HG03342 (cell line): ENCODE data around the gene EIF2D.

Source experiments
- ATAC-seq: cut with Tn5 transposase; IDR thresholded peaks from one replicate; pipeline ENCODE4 v1.9.1; 2021; ENCODE audit warnings: mild to moderate bottlenecking, moderate library complexity; ENCODE audit not compliant: unreplicated experiment

EIF2D gene

DNA sequence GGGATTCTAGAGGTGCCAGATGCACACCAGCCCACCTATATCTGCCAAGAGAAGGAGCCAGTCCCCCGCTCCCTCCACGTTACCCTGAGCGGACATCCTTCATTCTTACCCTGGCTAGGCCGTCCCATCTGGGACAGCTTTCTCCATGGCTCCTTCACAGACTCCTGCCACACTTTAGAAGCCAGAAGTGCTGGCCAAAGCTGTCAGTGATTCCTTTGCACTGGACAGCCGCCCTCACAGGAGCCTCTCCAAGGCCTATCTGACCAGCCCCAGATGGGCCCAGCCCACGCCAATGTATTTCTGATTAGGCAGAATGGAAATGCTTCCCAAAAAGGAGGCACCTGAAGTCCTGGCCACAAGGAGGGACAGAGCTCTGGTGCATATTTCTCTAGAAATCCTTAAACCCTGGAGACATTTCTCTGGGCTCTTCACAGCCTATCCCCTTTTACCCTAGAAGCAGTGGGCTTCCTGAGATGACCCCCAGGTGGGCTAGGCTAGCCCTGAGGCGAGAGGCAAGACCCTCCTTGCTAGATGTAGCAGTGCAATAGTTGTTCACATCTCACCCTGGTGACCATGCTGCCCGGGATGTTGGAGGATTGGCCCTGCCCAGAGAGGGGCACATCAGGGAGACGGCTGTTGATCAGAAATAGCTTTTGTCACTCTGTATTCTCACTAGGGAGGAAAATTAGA is 60.8 kb downstream of the EIF2D start:
- no peak for ATAC-seq

DNA sequence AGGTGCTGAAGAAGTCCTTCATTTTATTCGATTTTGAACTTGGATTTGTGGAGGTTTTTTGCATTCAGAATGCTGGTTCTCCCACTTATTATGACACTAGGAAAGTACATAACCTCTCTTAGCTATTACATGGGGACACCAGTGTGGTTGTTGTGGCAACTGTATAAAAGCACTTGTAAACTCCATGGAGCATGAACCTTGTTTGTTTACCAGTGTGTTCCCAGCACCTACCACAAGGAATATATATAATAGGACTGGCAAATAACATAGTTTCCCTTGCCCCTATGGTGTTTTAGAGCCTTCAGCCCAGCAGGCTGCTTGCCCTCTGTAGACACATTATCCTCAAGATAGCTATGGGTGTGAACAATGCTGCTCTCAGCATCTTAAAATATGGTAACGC is 61.8 kb downstream of the EIF2D start:
- ATAC-seq, result no peak

DNA sequence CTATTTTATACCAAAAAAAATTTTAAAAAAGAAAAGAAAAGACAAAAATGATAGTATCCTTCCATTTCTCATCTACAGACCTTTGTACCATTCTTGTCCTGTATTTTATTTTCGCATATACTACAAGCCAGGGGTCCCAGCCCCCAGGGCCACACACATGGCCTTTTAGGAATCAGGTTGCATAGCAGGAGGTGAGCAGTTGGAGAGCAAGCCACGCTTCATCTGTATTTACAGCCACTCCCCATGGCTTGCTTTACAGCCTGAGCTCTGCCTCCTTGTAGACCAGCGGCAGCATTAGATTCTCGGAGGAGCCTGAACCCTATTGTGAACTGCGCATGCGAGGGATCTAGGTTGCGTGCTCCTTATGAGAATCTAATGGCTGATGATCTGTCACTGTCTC is 65.2 kb downstream of the EIF2D start:
- ATAC-seq, result no peak

- no peak for ATAC-seq
Measured at GRCh38 chr1:206545351-206545750, 66.9 kb downstream of the EIF2D start.

DNA sequence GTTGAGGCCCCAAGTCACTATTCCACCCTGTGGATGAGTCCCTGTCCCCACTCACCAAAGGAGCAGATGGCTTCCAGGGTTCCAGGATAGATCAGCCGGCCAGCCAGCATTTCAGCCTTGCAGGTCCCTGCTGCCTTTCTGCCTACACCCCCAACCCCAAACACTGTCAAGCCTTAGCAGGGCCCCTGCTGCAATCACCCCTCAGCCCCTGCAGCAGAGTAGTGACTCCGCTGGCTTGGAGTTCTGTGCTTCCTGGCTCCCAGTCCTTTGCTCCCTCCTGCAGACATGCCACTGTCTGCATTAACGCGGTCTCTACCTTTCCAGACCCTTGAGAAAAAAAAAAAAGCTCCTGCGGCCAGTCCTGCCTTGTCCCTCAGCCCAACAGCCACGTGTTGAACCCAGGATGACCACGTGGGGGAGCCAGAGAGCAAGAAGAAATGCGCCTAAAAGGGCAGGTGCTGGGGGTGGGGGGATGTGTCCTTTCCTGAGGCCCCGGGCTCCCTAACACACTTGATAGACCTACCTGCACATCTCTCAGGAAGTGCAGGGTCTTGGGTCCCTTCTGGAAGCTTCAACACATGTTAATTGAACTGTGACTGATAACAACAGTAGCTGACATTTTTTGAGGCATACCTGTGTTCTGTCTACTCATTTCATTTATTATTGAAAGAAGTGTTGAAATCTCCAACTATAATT is 67.6 kb downstream of the EIF2D start:
- no peak for ATAC-seq
